ENCODE data around the gene GCNT2.

The GCNT2 gene

GRCh38 chr6:10521104-10521808 lies at the start of gene GCNT2:
Gene GCNT2 (plus strand): TSS chr6:10521351. CDS start chr6:10528912, 7,561 bp downstream.
- in situ Hi-C loops (cut with MboI; ENCODE audit: low sequenced_read_pairs, unreplicated experiment): no loop called here
- TF ChIP-seq CTCF (IDR thresholded peaks at IDR 0.05; ENCODE audit: borderline replicate concordance, control extremely low read depth, extremely low read depth, insufficient read depth, missing control alignments): no peak
- peak; percentile 44 for DNase-seq (ENCODE audit: low spot score)

GRCh38 chr6:10472634-10473033 lies 48.5 kb upstream of the GCNT2 start:
- DNase-seq (ENCODE audit: low spot score): no peak
- in situ Hi-C loops (cut with MboI; ENCODE audit: low sequenced_read_pairs, unreplicated experiment): no loop called here

GRCh38 chr6:10478187-10479040 lies 42.7 kb upstream of the GCNT2 start:
- TF ChIP-seq CTCF (IDR thresholded peaks at IDR 0.05; ENCODE audit: borderline replicate concordance, control extremely low read depth, extremely low read depth, insufficient read depth, missing control alignments): peak; percentile 45
- DNase-seq (ENCODE audit: low spot score): peak; percentile 66
- in situ Hi-C loops (cut with MboI; ENCODE audit: low sequenced_read_pairs, unreplicated experiment): loop anchor here (5.0 to 25.0 kb wide), 2 partner anchors 324 to 584 kb away; no protein-coding TSS in a partner anchor

More at GRCh38 chr6:10472634-10473033, 48.5 kb upstream of the GCNT2 start:
- no peak for TF ChIP-seq CTCF (IDR thresholded peaks at IDR 0.05; ENCODE audit: borderline replicate concordance, control extremely low read depth, extremely low read depth, insufficient read depth, missing control alignments)

GRCh38 chr6:10479939-10480700 lies 41.0 kb upstream of the GCNT2 start:
- TF ChIP-seq CTCF (IDR thresholded peaks at IDR 0.05; ENCODE audit: borderline replicate concordance, control extremely low read depth, extremely low read depth, insufficient read depth, missing control alignments): no peak
- in situ Hi-C loops (cut with MboI; ENCODE audit: low sequenced_read_pairs, unreplicated experiment): loop anchor here (5.0 to 25.0 kb wide), 2 partner anchors 322 to 582 kb away; no protein-coding TSS in a partner anchor
- DNase-seq (ENCODE audit: low spot score): no peak

GRCh38 chr6:10481101-10481500 lies 40.0 kb upstream of the GCNT2 start:
- in situ Hi-C loops (cut with MboI; ENCODE audit: low sequenced_read_pairs, unreplicated experiment): loop anchor here (25.0 kb wide), 1 partner anchor 581 kb away; no protein-coding TSS in a partner anchor
- TF ChIP-seq CTCF (IDR thresholded peaks at IDR 0.05; ENCODE audit: borderline replicate concordance, control extremely low read depth, extremely low read depth, insufficient read depth, missing control alignments): no peak
- no peak for DNase-seq (ENCODE audit: low spot score)
